Nephron (organoid): ENCODE results near the gene SPAM1.
A peak's percentile ranks its signal among the peaks of the same experiment; 100 is the strongest.

Source experiments
- H3K27ac Mint-ChIP-seq, 3 experiments: 2 replicates each; pipeline ENCODE4 v1.8.0; 2020; ENCODE audit warnings: mixed read lengths in 3 of 3, mild to moderate bottlenecking in 2 of 3, moderate library complexity in 1 of 3
- H3K27me3 Mint-ChIP-seq: 2 replicates; pipeline ENCODE4 v1.8.0; 2021; ENCODE audit warnings: low read depth, mild to moderate bottlenecking, moderate library complexity, mixed read lengths
- H3K36me3 Mint-ChIP-seq: 2 replicates; pipeline ENCODE4 v1.8.0; 2020; ENCODE audit warnings: low read depth, mixed read lengths
- H3K4me1 Mint-ChIP-seq: 2 replicates; pipeline ENCODE4 v1.8.0; 2020; ENCODE audit warnings: mixed read lengths
- H3K4me3 Mint-ChIP-seq, 3 experiments: 2 replicates each; pipeline ENCODE4 v1.8.0; 2020; ENCODE audit warnings: mild to moderate bottlenecking in 3 of 3, mixed read lengths in 3 of 3, moderate library complexity in 2 of 3
- H3K9me3 Mint-ChIP-seq: 2 replicates; pipeline ENCODE4 v1.8.0; 2020; ENCODE audit warnings: mixed read lengths
- CTCF ChIP-seq, 3 experiments: fragments of 200-600 bp; sonication (generic); IDR thresholded peaks; one replicate each; pipeline ENCODE4 v1.5.0; 2021; ENCODE audit warnings: antibody characterized with exemption in 3 of 3; ENCODE audit not compliant: unreplicated experiment in 3 of 3

Gene SPAM1

GRCh38 chr7:123961771-123962170 is 36.7 kb downstream of the SPAM1 start:
- Mint-ChIP-seq H3K4me3 (no peak overlapping the region), H3K27me3 (no peaks in the 10 kb centered on the region), H3K36me3 (no peaks in the 10 kb centered on the region), H3K9me3 (no peaks in the 10 kb centered on the region), H3K4me1 (no peaks in the 10 kb centered on the region), H3K27ac (no peak overlapping the region)
- TF ChIP-seq CTCF (IDR thresholded peaks at IDR 0.05; ENCODE audit: unreplicated experiment in 3 of 3), result no peak

GRCh38 chr7:123966936-123967335 is 41.9 kb downstream of the SPAM1 start:
- no peak overlapping the region for H3K4me3 Mint-ChIP-seq
- TF ChIP-seq CTCF (IDR thresholded peaks at IDR 0.05; ENCODE audit: unreplicated experiment in 3 of 3), result no peak
- H3K4me1 Mint-ChIP-seq, result no peaks in the 10 kb centered on the region
- no peaks in the 10 kb centered on the region for H3K27me3 Mint-ChIP-seq
- H3K9me3 Mint-ChIP-seq, result no peaks in the 10 kb centered on the region
- H3K36me3 Mint-ChIP-seq, result no peaks in the 10 kb centered on the region
- no peak overlapping the region for H3K27ac Mint-ChIP-seq

GRCh38 chr7:123972045-123972444 is 47.0 kb downstream of the SPAM1 start:
- H3K9me3 Mint-ChIP-seq, result no peaks in the 10 kb centered on the region
- H3K36me3 Mint-ChIP-seq, result no peaks in the 10 kb centered on the region
- peaks cover 3% of the 10 kb centered on the region for H3K27me3 Mint-ChIP-seq

GRCh38 chr7:123972831-123973230 is 47.8 kb downstream of the SPAM1 start:
- Mint-ChIP-seq H3K4me1 (peaks cover 6% of the 10 kb centered on the region), H3K4me3 (no peak overlapping the region), H3K9me3 (no peaks in the 10 kb centered on the region), H3K27ac (no peak overlapping the region), H3K36me3 (no peaks in the 10 kb centered on the region), H3K27me3 (peaks cover 3% of the 10 kb centered on the region)
- TF ChIP-seq CTCF (IDR thresholded peaks at IDR 0.05; ENCODE audit: unreplicated experiment in 3 of 3), result no peak

More at GRCh38 chr7:123972045-123972444, 47.0 kb downstream of the SPAM1 start:
- Mint-ChIP-seq H3K4me3 (no peak overlapping the region), H3K4me1 (peaks cover 6% of the 10 kb centered on the region), H3K27ac (no peak overlapping the region)
- TF ChIP-seq CTCF (IDR thresholded peaks at IDR 0.05; ENCODE audit: unreplicated experiment in 3 of 3), result no peak

GRCh38 chr7:123974326-123974908 is 49.4 kb downstream of the SPAM1 start:
- Mint-ChIP-seq H3K9me3 (no peaks in the 10 kb centered on the region), H3K36me3 (no peaks in the 10 kb centered on the region), H3K27me3 (peaks cover 3% of the 10 kb centered on the region), H3K4me3 (no peak overlapping the region), H3K27ac (peak overlapping the region in 1 of 3 experiments; percentile 21), H3K4me1 (peaks cover 6% of the 10 kb centered on the region)
- no peak for TF ChIP-seq CTCF (IDR thresholded peaks at IDR 0.05; ENCODE audit: unreplicated experiment in 3 of 3)

- Mint-ChIP-seq H3K9me3 (no peaks in the 10 kb centered on the region), H3K27me3 (peaks cover 3% of the 10 kb centered on the region)
These were observed 50.0 kb downstream of the SPAM1 start for GRCh38 chr7:123975084-123975483.

More at GRCh38 chr7:123975084-123975483, 50.0 kb downstream of the SPAM1 start:
- no peak for TF ChIP-seq CTCF (IDR thresholded peaks at IDR 0.05; ENCODE audit: unreplicated experiment in 3 of 3)
- Mint-ChIP-seq H3K36me3 (no peaks in the 10 kb centered on the region), H3K4me1 (peaks cover 6% of the 10 kb centered on the region), H3K4me3 (no peak overlapping the region), H3K27ac (peak overlapping the region in 1 of 3 experiments; percentile 21)
